Activated T-helper 1 cell treated with anti-CD3 and anti-CD28 coated beads, Interleukin-12 subunit alpha, Interleukin-12 subunit beta, Interleukin-2, Interleukin-4 antibody, amounts not matched to agents 30 ng/mL and 10 ng/mL and 1 ng/mL, durations not matched to agents 14 hours and 24 hours and 36 hours (primary cell): Measurements from ENCODE around the gene PAK4. TPM values are rescaled to one million over a fixed set of nuclear protein-coding genes. Genes with fewer than 3 reads are reported as not detected.
A peak's percentile ranks its signal among the peaks of the same experiment; 100 is the strongest.
"Not testable (repeated sequence)": the region's sequence is repeated elsewhere in the genome, so short reads cannot be mapped to it uniquely, and the experiment has no call there.

Source experiments
- DNase-seq: peaks from one replicate; pipeline ENCODE4 v3.0.0; 2021; ENCODE audit warnings: low spot score
- H3K27ac Mint-ChIP-seq: one replicate; pipeline ENCODE4 v1.8.0; 2021; ENCODE audit warnings: mild to moderate bottlenecking, mixed read lengths
- H3K27me3 Mint-ChIP-seq: one replicate; pipeline ENCODE4 v1.8.0; 2022; ENCODE audit warnings: mild to moderate bottlenecking, moderate library complexity, mixed read lengths; ENCODE audit not compliant: insufficient read depth
- H3K36me3 Mint-ChIP-seq: one replicate; pipeline ENCODE4 v1.8.0; 2021; ENCODE audit warnings: low read depth, mixed read lengths
- H3K4me1 Mint-ChIP-seq: one replicate; pipeline ENCODE4 v1.8.0; 2021; ENCODE audit warnings: low read depth, mixed read lengths
- H3K4me3 Mint-ChIP-seq: one replicate; pipeline ENCODE4 v1.8.0; 2021; ENCODE audit warnings: mild to moderate bottlenecking, moderate library complexity, mixed read lengths
- H3K9me3 Mint-ChIP-seq: one replicate; pipeline ENCODE4 v1.8.0; 2021; ENCODE audit warnings: mixed read lengths
- intact Hi-C: fragments of 100-400 bp; cut with micrococcal nuclease; formaldehyde crosslinking; loops from one replicate; pipeline ENCODE4 v1.15.1; 2024
- total RNA-seq: library from RNA; stranded (reverse); gene quantifications from 2 replicates; pipeline ENCODE4 v1.2.3, GENCODE V29; 2022

Gene PAK4
- total RNA-seq, 1 donor from 2014 or later, result 19.9 TPM

- H3K4me1 Mint-ChIP-seq, result no peaks in the 10 kb centered on the region
- DNase-seq, result peak; percentile 38
- no peak overlapping the region for H3K4me3 Mint-ChIP-seq
- no peaks in the 10 kb centered on the region for H3K36me3 Mint-ChIP-seq
- intact Hi-C loops, result loop anchor here (1.0 kb wide), 2 partner anchors 116 to 199 kb away; no protein-coding TSS in a partner anchor
- H3K9me3 Mint-ChIP-seq, result no peaks in the 10 kb centered on the region
- peaks cover 4% of the 10 kb centered on the region for H3K27me3 Mint-ChIP-seq
- H3K27ac Mint-ChIP-seq, result no peak overlapping the region
Measured at GRCh38 chr19:39212375-39212742, 86.8 kb downstream of the PAK4 start.

GRCh38 chr19:39215323-39215722 lies 89.7 kb downstream of the PAK4 start:
- H3K4me3 Mint-ChIP-seq, H3K36me3 Mint-ChIP-seq, DNase-seq, H3K27ac Mint-ChIP-seq, H3K4me1 Mint-ChIP-seq, H3K9me3 Mint-ChIP-seq, H3K27me3 Mint-ChIP-seq, intact Hi-C loops: not testable (repeated sequence)

GRCh38 chr19:39217094-39217493 lies 91.5 kb downstream of the PAK4 start:
- Mint-ChIP-seq H3K27ac (no peak overlapping the region), H3K27me3 (peaks cover 7% of the 10 kb centered on the region), H3K36me3 (no peaks in the 10 kb centered on the region), H3K4me3 (no peak overlapping the region), H3K9me3 (no peaks in the 10 kb centered on the region), H3K4me1 (no peaks in the 10 kb centered on the region)
- intact Hi-C loops, result no loop called here
- no peak for DNase-seq

GRCh38 chr19:39218230-39219007 lies 92.8 kb downstream of the PAK4 start:
- peaks cover 12% of the 10 kb centered on the region for H3K27me3 Mint-ChIP-seq
- no peak overlapping the region for H3K27ac Mint-ChIP-seq
- H3K9me3 Mint-ChIP-seq, result no peaks in the 10 kb centered on the region
- intact Hi-C loops, result no loop called here
- DNase-seq, result no peak
- no peaks in the 10 kb centered on the region for H3K36me3 Mint-ChIP-seq
- H3K4me1 Mint-ChIP-seq, result no peaks in the 10 kb centered on the region
- H3K4me3 Mint-ChIP-seq, result no peak overlapping the region

GRCh38 chr19:39219108-39219507 lies 93.5 kb downstream of the PAK4 start:
- DNase-seq, H3K9me3 Mint-ChIP-seq, H3K4me1 Mint-ChIP-seq, H3K27ac Mint-ChIP-seq, H3K4me3 Mint-ChIP-seq, H3K36me3 Mint-ChIP-seq, intact Hi-C loops: not testable (repeated sequence)
- H3K27me3 Mint-ChIP-seq, result peaks cover 12% of the 10 kb centered on the region

GRCh38 chr19:39223703-39224279 lies 98.2 kb downstream of the PAK4 start:
- H3K36me3 Mint-ChIP-seq, result no peaks in the 10 kb centered on the region
- peaks cover 19% of the 10 kb centered on the region for H3K27me3 Mint-ChIP-seq
- intact Hi-C loops, result no loop called here
- H3K4me1 Mint-ChIP-seq, result no peaks in the 10 kb centered on the region
- no peak overlapping the region for H3K27ac Mint-ChIP-seq
- no peaks in the 10 kb centered on the region for H3K9me3 Mint-ChIP-seq
- H3K4me3 Mint-ChIP-seq, result no peak overlapping the region
- DNase-seq, result no peak

- H3K9me3 Mint-ChIP-seq, result no peaks in the 10 kb centered on the region
- peaks cover 20% of the 10 kb centered on the region for H3K27me3 Mint-ChIP-seq
- H3K4me3 Mint-ChIP-seq, result no peak overlapping the region
- intact Hi-C loops, result no loop called here
- DNase-seq, result no peak
- no peaks in the 10 kb centered on the region for H3K4me1 Mint-ChIP-seq
- H3K36me3 Mint-ChIP-seq, result no peaks in the 10 kb centered on the region
- H3K27ac Mint-ChIP-seq, result no peak overlapping the region
Measured at GRCh38 chr19:39224910-39225309, 99.3 kb downstream of the PAK4 start.

Other genes with a start within 250 kb of the PAK4 start
- 70.7 and 73.1 TPM in 2 replicates for gene RINL, start 247.5 kb upstream of the PAK4 start, total RNA-seq
- 28.3 and 28.7 TPM in 2 replicates for gene SIRT2, start 226.2 kb upstream of the PAK4 start, total RNA-seq
- gene NFKBIB, start 225.8 kb upstream of the PAK4 start, total RNA-seq, result 98.1 and 102 TPM in 2 replicates
- 0.67 and 0.88 TPM in 2 replicates for gene CCER2, start 213.6 kb upstream of the PAK4 start, total RNA-seq
- gene SARS2, start 195.0 kb upstream of the PAK4 start, total RNA-seq, result 36.5 and 38.4 TPM in 2 replicates
- gene MRPS12, start 194.8 kb upstream of the PAK4 start, total RNA-seq, result 118 and 120 TPM in 2 replicates
- gene FBXO17, start 150.0 kb upstream of the PAK4 start, total RNA-seq, result 0.10 TPM in 1 of 2 replicates, not detected in the other
- 0.12 and 0.54 TPM in 2 replicates for gene FBXO27, start 93.2 kb upstream of the PAK4 start, total RNA-seq
- gene ACP7, start 41.4 kb upstream of the PAK4 start, total RNA-seq, result 0.10 TPM in 1 of 2 replicates, not detected in the other
- gene NCCRP1, start 71.2 kb downstream of the PAK4 start, total RNA-seq, result not detected in 2 replicates
- gene SYCN, start 78.5 kb downstream of the PAK4 start, total RNA-seq, result not detected in 2 replicates
- not detected in 2 replicates for gene IFNL3, start 119.2 kb downstream of the PAK4 start, total RNA-seq
- not detected in 2 replicates for gene IFNL4, start 123.1 kb downstream of the PAK4 start, total RNA-seq
- gene IFNL2, start 142.6 kb downstream of the PAK4 start, total RNA-seq, result not detected in 2 replicates
- gene IFNL1, start 170.6 kb downstream of the PAK4 start, total RNA-seq, result 0.23 TPM in 1 of 2 replicates, not detected in the other
- gene LRFN1, start 195.1 kb downstream of the PAK4 start, total RNA-seq, result 5.7 and 6.0 TPM in 2 replicates
- 355 and 359 TPM in 2 replicates for gene GMFG, start 210.3 kb downstream of the PAK4 start, total RNA-seq
- 71.3 and 71.8 TPM in 2 replicates for gene SAMD4B, start 216.6 kb downstream of the PAK4 start, total RNA-seq